Loucy (cell line): ENCODE results near the gene ZNF208.

Experiments used
- H2AFZ ChIP-seq: fragments of 200-600 bp; sonication (generic); 2 replicates; pipeline ENCODE4 v1.6.0; 2016; ENCODE audit warnings: antibody characterized with exemption, mild to moderate bottlenecking, low read length, moderate library complexity
- H3F3A ChIP-seq: fragments of 200-600 bp; 2 replicates; pipeline ENCODE4 v1.6.0; 2016; ENCODE audit warnings: antibody characterized with exemption, low read depth, mild to moderate bottlenecking
- H3K27me3 ChIP-seq: fragments of 200-600 bp; sonication (generic); 2 replicates; pipeline ENCODE4 v1.6.1; 2014; ENCODE audit warnings: low read length, mild to moderate bottlenecking; ENCODE audit not compliant: insufficient read depth, poor library complexity, severe bottlenecking
- H3K36me3 ChIP-seq: fragments of 200-600 bp; sonication (generic); 2 replicates; pipeline ENCODE4 v1.6.1; 2016; ENCODE audit warnings: low read length; ENCODE audit not compliant: insufficient read depth
- H3K4me1 ChIP-seq: fragments of 200-600 bp; sonication (generic); 2 replicates; pipeline ENCODE4 v1.5.1; 2014; ENCODE audit warnings: low read length, mild to moderate bottlenecking; ENCODE audit not compliant: insufficient read depth, poor library complexity, severe bottlenecking
- H3K4me2 ChIP-seq: fragments of 200-600 bp; sonication (generic); 2 replicates; pipeline ENCODE4 v1.6.0; 2014; ENCODE audit warnings: antibody characterized with exemption, low read length, low read depth, mild to moderate bottlenecking; ENCODE audit not compliant: poor library complexity, severe bottlenecking
- H3K4me3 ChIP-seq: fragments of 200-600 bp; sonication (generic); 2 replicates; pipeline ENCODE4 v1.5.1; 2014; ENCODE audit warnings: low read length, mild to moderate bottlenecking, mixed read lengths; ENCODE audit not compliant: poor library complexity, severe bottlenecking
- H3K79me2 ChIP-seq: fragments of 200-600 bp; sonication (generic); 2 replicates; pipeline ENCODE4 v1.6.1; 2014; ENCODE audit warnings: low read length; ENCODE audit not compliant: insufficient read depth
- H3K9ac ChIP-seq: fragments of 200-600 bp; sonication (generic); 2 replicates; pipeline ENCODE4 v1.6.0; 2014; ENCODE audit warnings: mild to moderate bottlenecking, low read depth, low read length, moderate library complexity; ENCODE audit not compliant: poor library complexity, severe bottlenecking
- H3K9me2 ChIP-seq: fragments of 200-600 bp; sonication (generic); replicated peaks from 2 replicates; pipeline ENCODE4 v1.6.1; 2016; ENCODE audit warnings: low read depth, low read length, mixed read lengths
- H3K9me3 ChIP-seq: fragments of 200-600 bp; sonication (generic); 2 replicates; pipeline ENCODE4 v1.6.1; 2014; ENCODE audit warnings: mild to moderate bottlenecking, antibody characterized with exemption, low read length, low read depth; ENCODE audit not compliant: insufficient read depth
- H4K20me1 ChIP-seq: fragments of 200-600 bp; sonication (generic); 2 replicates; pipeline ENCODE4 v1.6.0; 2014; ENCODE audit warnings: antibody characterized with exemption, low read length, mild to moderate bottlenecking; ENCODE audit not compliant: insufficient read depth, poor library complexity, severe bottlenecking
- EZH2phosphoT487 ChIP-seq: fragments of 200-600 bp; IDR thresholded peaks from 2 replicates; pipeline ENCODE4 v1.6.1; 2018; ENCODE audit warnings: antibody characterized with exemption, mild to moderate bottlenecking, moderate library complexity, borderline replicate concordance
- TF ChIP-seq, protein P1 (sequence below): fragments of 200-600 bp; sonication (generic); conservative IDR thresholded peaks from 2 replicates; pipeline ENCODE4 v1.5.1; 2014; ENCODE audit warnings: mild to moderate bottlenecking, antibody characterized with exemption, low read length

ZNF208 gene

DNA sequence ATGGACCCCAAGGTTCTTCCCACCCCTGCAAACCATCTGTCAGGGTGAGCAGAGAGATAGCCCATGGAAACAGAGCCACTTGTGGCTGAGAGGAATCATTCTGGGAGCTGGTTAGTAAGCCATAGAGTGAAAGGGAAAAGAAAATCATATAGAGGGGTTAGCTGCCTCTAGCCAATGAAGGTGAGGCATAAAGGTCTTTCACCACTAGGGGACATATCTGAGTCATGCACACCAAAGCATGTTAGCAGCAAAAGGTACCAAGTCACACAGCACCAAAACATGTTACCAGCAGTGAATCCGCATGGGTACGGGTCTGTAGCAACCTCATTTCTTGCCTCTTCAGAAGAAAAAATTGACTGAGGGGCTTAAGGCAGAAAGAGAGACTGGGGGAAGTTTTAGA lies 98.1 kb downstream of the ZNF208 start:
- no peaks in the 10 kb centered on the region for H3K4me1 ChIP-seq
- no peak overlapping the region for H3K9ac ChIP-seq
- H3K27me3 ChIP-seq = no peaks in the 10 kb centered on the region
- H2AFZ ChIP-seq = 0 out of 2 replicates have a peak overlapping the region, but pooled peaks have one; percentile 19
- no peaks in the 10 kb centered on the region for H3K36me3 ChIP-seq
- H4K20me1 ChIP-seq = no peaks in the 10 kb centered on the region
- no peak for TF ChIP-seq EZH2phosphoT487
- TF ChIP-seq, protein P1, sequence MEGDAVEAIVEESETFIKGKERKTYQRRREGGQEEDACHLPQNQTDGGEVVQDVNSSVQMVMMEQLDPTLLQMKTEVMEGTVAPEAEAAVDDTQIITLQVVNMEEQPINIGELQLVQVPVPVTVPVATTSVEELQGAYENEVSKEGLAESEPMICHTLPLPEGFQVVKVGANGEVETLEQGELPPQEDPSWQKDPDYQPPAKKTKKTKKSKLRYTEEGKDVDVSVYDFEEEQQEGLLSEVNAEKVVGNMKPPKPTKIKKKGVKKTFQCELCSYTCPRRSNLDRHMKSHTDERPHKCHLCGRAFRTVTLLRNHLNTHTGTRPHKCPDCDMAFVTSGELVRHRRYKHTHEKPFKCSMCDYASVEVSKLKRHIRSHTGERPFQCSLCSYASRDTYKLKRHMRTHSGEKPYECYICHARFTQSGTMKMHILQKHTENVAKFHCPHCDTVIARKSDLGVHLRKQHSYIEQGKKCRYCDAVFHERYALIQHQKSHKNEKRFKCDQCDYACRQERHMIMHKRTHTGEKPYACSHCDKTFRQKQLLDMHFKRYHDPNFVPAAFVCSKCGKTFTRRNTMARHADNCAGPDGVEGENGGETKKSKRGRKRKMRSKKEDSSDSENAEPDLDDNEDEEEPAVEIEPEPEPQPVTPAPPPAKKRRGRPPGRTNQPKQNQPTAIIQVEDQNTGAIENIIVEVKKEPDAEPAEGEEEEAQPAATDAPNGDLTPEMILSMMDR = peak; percentile 60
- no peaks in the 10 kb centered on the region for H3K79me2 ChIP-seq
- H3K4me3 ChIP-seq = peak overlapping the region; percentile 35
- H3K4me2 ChIP-seq = no peak overlapping the region
- no peaks in the 10 kb centered on the region for H3F3A ChIP-seq
- peaks cover 4% of the 10 kb centered on the region; the same call in 1 of the 2 replicates for H3K9me3 ChIP-seq
- no peaks in the 10 kb centered on the region for H3K9me2 ChIP-seq

DNA sequence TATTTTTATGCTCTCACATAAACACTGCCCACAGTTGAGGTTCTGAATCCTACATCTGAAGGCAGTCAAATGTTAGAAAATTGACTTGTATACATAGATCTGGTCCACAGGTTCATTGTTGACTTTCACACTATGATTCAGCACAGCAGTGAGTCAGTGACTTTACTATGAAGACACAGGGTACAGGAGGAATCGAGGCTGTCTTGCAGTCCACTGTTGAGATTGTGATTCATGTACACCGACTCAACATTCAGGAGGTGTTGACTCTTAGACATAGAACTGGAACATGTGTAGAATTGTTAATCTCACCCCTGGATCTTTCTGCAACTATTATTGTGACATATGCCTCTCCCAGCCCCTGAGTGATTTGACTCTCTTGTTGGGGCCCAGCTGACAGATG lies 100.4 kb downstream of the ZNF208 start:
- Histone ChIP-seq H3K79me2 (no peaks in the 10 kb centered on the region), H3F3A (no peaks in the 10 kb centered on the region), H3K4me2 (no peak overlapping the region), H4K20me1 (no peaks in the 10 kb centered on the region), H3K27me3 (no peaks in the 10 kb centered on the region), H2AFZ (no peak overlapping the region), H3K36me3 (no peaks in the 10 kb centered on the region), H3K9me3 (peaks cover 4% of the 10 kb centered on the region; the same call in 1 of the 2 replicates), H3K9ac (no peak overlapping the region), H3K4me1 (no peaks in the 10 kb centered on the region), H3K4me3 (no peak overlapping the region), H3K9me2 (no peaks in the 10 kb centered on the region)
- TF ChIP-seq, protein P1 = no peak
- TF ChIP-seq EZH2phosphoT487 = no peak

DNA sequence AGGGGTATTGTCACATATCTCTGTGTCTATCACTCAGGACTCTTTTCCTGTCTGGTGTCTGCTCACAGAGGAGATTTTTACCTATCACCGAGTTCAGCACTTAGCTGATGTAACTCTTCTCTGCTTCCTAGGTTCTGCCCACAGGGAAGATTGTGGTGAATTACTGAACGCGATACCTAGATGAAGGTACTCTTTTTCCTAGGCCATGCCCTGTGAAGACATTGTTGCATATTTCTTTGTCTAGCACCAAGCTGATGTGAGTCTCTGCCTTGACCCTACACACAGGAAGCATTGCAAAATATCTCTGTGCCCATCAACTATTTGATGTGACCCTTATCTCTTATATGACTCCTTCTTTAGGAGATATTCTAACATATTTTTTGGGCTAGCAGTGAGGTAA lies 102.7 kb downstream of the ZNF208 start:
- Histone ChIP-seq H3F3A (no peaks in the 10 kb centered on the region), H3K9ac (no peak overlapping the region), H3K4me2 (no peak overlapping the region), H4K20me1 (no peaks in the 10 kb centered on the region), H3K9me3 (peaks cover 4% of the 10 kb centered on the region; the same call in 1 of the 2 replicates), H3K9me2 (no peaks in the 10 kb centered on the region), H3K79me2 (no peaks in the 10 kb centered on the region), H2AFZ (no peak overlapping the region), H3K36me3 (no peaks in the 10 kb centered on the region), H3K27me3 (no peaks in the 10 kb centered on the region), H3K4me1 (no peaks in the 10 kb centered on the region), H3K4me3 (no peak overlapping the region)
- TF ChIP-seq, protein P1 = no peak
- TF ChIP-seq EZH2phosphoT487 = no peak
